ENCODE data around the gene ALDH4A1.

- no peak for TF ChIP-seq CTCF (conservative IDR thresholded peaks at IDR 0.05; ENCODE audit: low read length)
- no peak for TF ChIP-seq EZH2phosphoT487 (IDR thresholded peaks at IDR 0.05; ENCODE audit: borderline replicate concordance, low read depth, low read length)
These were observed 29.4 kb upstream of the ALDH4A1 start for GRCh38 chr1:18931730-18932129.
